Activated CD4-positive, alpha-beta T cell treated with anti-CD3 and anti-CD28 coated beads, Interleukin-2, Interleukin-4, amounts not matched to agents 100 ng/mL and 50 ng/mL, durations not matched to agents 16 hours and 8 hours (primary cell): ENCODE measurements around the gene ANKS1B.
"Not testable (repeated sequence)": the region's sequence is repeated elsewhere in the genome, so short reads cannot be mapped to it uniquely, and the experiment has no call there.

Experiments
- DNase-seq: peaks from one replicate; pipeline ENCODE4 v3.0.0-alpha.2; 2020; ENCODE audit warnings: low spot score

Gene ANKS1B

GRCh38 chr12:99870085-99870484, 114.7 kb downstream of the ANKS1B start:
- DNase-seq: no peak

GRCh38 chr12:99861731-99862130, 123.0 kb downstream of the ANKS1B start:
- DNase-seq: no peak

- no peak for DNase-seq
Observed at GRCh38 chr12:99859126-99859525, 125.6 kb downstream of the ANKS1B start.

GRCh38 chr12:99852666-99853065, 132.1 kb downstream of the ANKS1B start:
- no peak for DNase-seq

GRCh38 chr12:99847936-99848335, 136.8 kb downstream of the ANKS1B start:
- DNase-seq: no peak

- DNase-seq: no peak
Observed at GRCh38 chr12:99834710-99835109, 150.0 kb downstream of the ANKS1B start.

- DNase-seq: no peak
Observed at GRCh38 chr12:99833397-99833796, 151.3 kb downstream of the ANKS1B start.

- no peak for DNase-seq
Observed at GRCh38 chr12:99824900-99825542, 159.7 kb downstream of the ANKS1B start.

GRCh38 chr12:99822273-99822672, 162.5 kb downstream of the ANKS1B start:
- DNase-seq: no peak

GRCh38 chr12:99810718-99811593, 173.8 kb downstream of the ANKS1B start:
- no peak for DNase-seq

- DNase-seq: no peak
Observed at GRCh38 chr12:99809909-99810308, 174.8 kb downstream of the ANKS1B start.

- no peak for DNase-seq
Observed at GRCh38 chr12:99806304-99806703, 178.4 kb downstream of the ANKS1B start.

- no peak for DNase-seq
Observed at GRCh38 chr12:99804715-99805114, 180.0 kb downstream of the ANKS1B start.

GRCh38 chr12:99800605-99801004, 184.1 kb downstream of the ANKS1B start:
- no peak for DNase-seq

GRCh38 chr12:99797931-99798330, 186.8 kb downstream of the ANKS1B start:
- DNase-seq: not testable (repeated sequence)

GRCh38 chr12:99783421-99783820, 201.3 kb downstream of the ANKS1B start:
- DNase-seq: no peak

GRCh38 chr12:99772274-99772673, 212.5 kb downstream of the ANKS1B start:
- no peak for DNase-seq

- DNase-seq: no peak
Observed at GRCh38 chr12:99771659-99772058, 213.1 kb downstream of the ANKS1B start.

GRCh38 chr12:99769396-99769980, 215.2 kb downstream of the ANKS1B start:
- no peak for DNase-seq

GRCh38 chr12:99768758-99769157, 216.0 kb downstream of the ANKS1B start:
- DNase-seq: no peak

- DNase-seq: peak; percentile 4
Observed at GRCh38 chr12:99767809-99768208, 216.9 kb downstream of the ANKS1B start.

GRCh38 chr12:99766408-99766807, 218.3 kb downstream of the ANKS1B start:
- DNase-seq: no peak

- no peak for DNase-seq
Observed at GRCh38 chr12:99765469-99766114, 219.1 kb downstream of the ANKS1B start.
